ENCODE data around the gene SCNN1A. TPM values are rescaled to one million over a fixed set of nuclear protein-coding genes. Genes with fewer than 3 reads are reported as not detected.

SCNN1A gene
- total and polyA plus RNA-seq, 4 donors = 86.6 to 312 (median 125) TPM

DNA sequence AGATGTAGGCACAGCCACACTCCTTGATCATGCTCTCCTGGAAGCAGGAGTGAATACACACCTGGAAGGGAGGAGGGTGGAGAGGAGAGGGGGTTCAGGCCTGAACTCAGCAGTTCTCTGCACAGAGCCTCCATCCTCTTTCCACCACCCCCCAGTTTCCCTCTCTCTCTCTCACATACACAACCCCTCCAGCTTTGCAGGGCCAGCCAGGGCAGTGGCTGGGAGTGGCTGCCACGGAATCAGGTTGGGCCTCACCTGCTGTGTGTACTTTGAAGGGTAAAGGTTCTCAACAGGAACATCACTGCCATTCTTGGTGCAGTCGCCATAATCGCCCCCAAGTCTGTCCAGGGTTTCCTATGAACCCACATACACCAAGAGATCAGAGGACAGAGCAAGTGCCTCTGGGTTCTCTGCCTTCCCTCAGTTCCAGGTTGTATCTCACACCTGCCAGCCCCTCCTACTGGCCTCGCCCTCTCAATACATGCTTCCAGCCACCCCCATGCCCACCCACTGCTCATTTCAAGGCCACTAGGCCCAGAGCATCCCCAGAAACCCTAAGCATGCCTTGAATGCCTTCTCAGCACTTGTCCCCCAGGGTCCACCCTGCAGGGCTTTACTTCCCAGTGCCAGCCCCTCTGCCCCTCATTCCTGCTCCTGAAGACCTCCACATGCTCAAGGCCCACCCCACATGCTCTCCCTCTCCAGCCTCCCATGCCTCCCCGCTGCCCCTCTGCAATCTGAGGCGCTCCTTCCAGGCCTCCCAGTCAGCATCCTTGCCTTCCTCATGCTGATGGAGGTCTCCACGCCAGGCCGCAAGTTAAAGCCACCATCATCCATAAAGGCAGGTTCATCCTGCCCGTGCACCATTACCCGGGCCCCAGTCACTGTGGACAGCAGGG is 20.6 kb downstream of the SCNN1A start:
- H3K9me3 ChIP-seq (ENCODE audit: control insufficient read depth in 4 of 4, insufficient read depth in 3 of 4, low read length in 3 of 4) = no peaks in the 10 kb centered on the region
- H3K36me3 ChIP-seq (ENCODE audit: control insufficient read depth in 4 of 4, insufficient read depth in 4 of 4, low read length in 4 of 4) = peaks cover 0 to 4% (median 0%) of the 10 kb centered on the region in 4 donors
- peak overlapping the region in 1 of 2 donors; percentile 10 for H3K27ac ChIP-seq (ENCODE audit: low read depth in 1 of 2, low read length in 1 of 2)
- H3K4me3 ChIP-seq = no peak overlapping the region
- ATAC-seq (ENCODE audit: insufficient read depth, low FRiP score) (no peak), DNase-seq (no peak)
- 96 to 97% methylated on average over 10 of the region's 10 CpGs for WGBS, 2 donors
- no peaks in the 10 kb centered on the region for H3K27me3 ChIP-seq (ENCODE audit: control insufficient read depth in 3 of 3, insufficient read depth in 3 of 3, low read length in 2 of 3)
- TF ChIP-seq, protein P1, sequence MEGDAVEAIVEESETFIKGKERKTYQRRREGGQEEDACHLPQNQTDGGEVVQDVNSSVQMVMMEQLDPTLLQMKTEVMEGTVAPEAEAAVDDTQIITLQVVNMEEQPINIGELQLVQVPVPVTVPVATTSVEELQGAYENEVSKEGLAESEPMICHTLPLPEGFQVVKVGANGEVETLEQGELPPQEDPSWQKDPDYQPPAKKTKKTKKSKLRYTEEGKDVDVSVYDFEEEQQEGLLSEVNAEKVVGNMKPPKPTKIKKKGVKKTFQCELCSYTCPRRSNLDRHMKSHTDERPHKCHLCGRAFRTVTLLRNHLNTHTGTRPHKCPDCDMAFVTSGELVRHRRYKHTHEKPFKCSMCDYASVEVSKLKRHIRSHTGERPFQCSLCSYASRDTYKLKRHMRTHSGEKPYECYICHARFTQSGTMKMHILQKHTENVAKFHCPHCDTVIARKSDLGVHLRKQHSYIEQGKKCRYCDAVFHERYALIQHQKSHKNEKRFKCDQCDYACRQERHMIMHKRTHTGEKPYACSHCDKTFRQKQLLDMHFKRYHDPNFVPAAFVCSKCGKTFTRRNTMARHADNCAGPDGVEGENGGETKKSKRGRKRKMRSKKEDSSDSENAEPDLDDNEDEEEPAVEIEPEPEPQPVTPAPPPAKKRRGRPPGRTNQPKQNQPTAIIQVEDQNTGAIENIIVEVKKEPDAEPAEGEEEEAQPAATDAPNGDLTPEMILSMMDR (IDR thresholded peaks at IDR 0.05; ENCODE audit: control extremely low read depth, extremely low read depth) = no peak
- peaks cover 0 to 7% (median 0%) of the 10 kb centered on the region in 5 donors for H3K4me1 ChIP-seq (ENCODE audit: control insufficient read depth in 5 of 5, insufficient read depth in 5 of 5, low read length in 5 of 5)
- H3K9ac ChIP-seq (ENCODE audit: insufficient read depth in 1 of 2, low read length in 2 of 2) = no peak overlapping the region

DNA sequence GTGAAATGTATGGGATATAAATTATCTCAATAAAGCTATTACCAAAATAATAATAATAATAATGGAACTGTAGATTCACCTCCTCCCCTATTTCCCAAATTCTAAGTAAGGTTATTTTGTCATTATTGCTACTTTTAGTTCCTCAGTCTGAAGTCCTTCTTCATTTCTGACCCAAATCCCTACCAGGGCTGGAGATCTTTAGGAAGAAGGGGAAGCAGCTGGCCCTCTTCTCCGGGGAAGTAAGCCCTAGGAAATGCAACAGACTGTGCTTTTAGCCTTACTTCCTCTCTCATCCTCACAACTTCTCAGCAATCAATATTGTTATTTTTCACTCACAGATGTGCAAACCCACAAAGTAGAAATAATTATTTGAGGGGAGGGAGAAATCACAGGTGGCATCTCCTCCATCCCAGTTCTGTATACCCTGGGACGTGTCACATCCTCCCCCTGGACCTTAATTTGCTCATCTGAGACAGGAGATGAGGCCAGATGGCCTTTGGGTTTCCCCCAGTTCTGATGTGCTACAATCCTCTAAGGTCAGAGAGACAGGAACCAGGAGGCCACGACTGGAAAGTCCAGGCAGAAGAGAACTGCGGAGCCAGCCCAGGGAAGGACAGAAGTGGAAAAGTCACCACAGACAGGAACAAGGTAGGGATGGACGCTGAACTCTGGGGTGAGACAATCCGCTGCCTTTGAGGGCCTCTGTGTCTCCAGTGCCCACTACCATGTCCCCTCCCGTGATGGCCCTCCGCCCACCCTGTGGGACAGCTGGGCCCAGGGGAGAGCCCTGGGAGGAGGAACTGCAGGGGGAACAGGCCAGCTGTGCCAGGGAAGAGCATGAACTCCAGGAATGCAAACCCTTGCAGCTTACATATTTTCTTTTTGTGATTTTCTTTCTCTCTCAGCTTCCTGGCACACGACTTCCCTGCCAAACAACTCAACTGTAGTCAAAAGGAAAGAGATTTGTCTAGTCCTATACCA is 22.9 kb downstream of the SCNN1A start:
- Histone ChIP-seq H3K9ac (ENCODE audit: insufficient read depth in 1 of 2, low read length in 2 of 2) (no peak overlapping the region), H3K27me3 (ENCODE audit: control insufficient read depth in 3 of 3, insufficient read depth in 3 of 3, low read length in 2 of 3) (no peaks in the 10 kb centered on the region), H3K9me3 (ENCODE audit: control insufficient read depth in 4 of 4, insufficient read depth in 3 of 4, low read length in 3 of 4) (no peaks in the 10 kb centered on the region), H3K4me1 (ENCODE audit: control insufficient read depth in 5 of 5, insufficient read depth in 5 of 5, low read length in 5 of 5) (peaks cover 0 to 14% (median 4%) of the 10 kb centered on the region in 5 donors), H3K36me3 (ENCODE audit: control insufficient read depth in 4 of 4, insufficient read depth in 4 of 4, low read length in 4 of 4) (peaks cover 0 to 4% (median 0%) of the 10 kb centered on the region in 4 donors), H3K27ac (ENCODE audit: low read depth in 1 of 2, low read length in 1 of 2) (peak overlapping the region in 1 of 2 donors; percentile 40), H3K4me3 (no peak overlapping the region)
- TF ChIP-seq, protein P1 (IDR thresholded peaks at IDR 0.05; ENCODE audit: control extremely low read depth, extremely low read depth) = no peak
- DNase-seq = no peak
- ATAC-seq (ENCODE audit: insufficient read depth, low FRiP score) = no peak
- whole genome bisulfite sequencing, 2 donors = 51 to 56% methylated on average over 9 of the region's 9 CpGs

DNA sequence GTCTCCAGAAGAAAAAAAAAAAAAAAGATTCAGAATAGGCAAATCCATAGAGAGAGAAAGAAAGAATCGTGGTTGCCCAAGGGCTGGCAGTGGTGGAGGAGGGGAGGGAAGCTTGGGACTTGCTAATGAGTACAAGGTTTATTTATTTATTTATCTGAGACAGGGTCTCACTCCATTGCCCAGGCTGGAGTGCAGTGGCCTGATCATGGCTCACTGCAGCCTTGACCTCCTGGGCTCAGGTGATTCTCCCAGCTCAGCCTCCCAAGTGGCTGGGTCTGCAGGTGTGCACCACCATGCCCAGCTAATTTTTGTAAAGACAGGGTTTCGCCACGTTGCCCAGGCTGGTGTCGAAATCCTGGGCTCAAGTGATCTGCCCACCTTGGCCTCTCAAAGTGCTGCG is 23.7 kb downstream of the SCNN1A start:
- Histone ChIP-seq H3K4me3 (no peak overlapping the region), H3K36me3 (ENCODE audit: control insufficient read depth in 4 of 4, insufficient read depth in 4 of 4, low read length in 4 of 4) (peaks cover 0 to 4% (median 0%) of the 10 kb centered on the region in 4 donors), H3K27ac (ENCODE audit: low read depth in 1 of 2, low read length in 1 of 2) (no peak overlapping the region), H3K9ac (ENCODE audit: insufficient read depth in 1 of 2, low read length in 2 of 2) (no peak overlapping the region), H3K27me3 (ENCODE audit: control insufficient read depth in 3 of 3, insufficient read depth in 3 of 3, low read length in 2 of 3) (no peaks in the 10 kb centered on the region), H3K4me1 (ENCODE audit: control insufficient read depth in 5 of 5, insufficient read depth in 5 of 5, low read length in 5 of 5) (peaks cover 0 to 20% (median 8%) of the 10 kb centered on the region in 5 donors), H3K9me3 (ENCODE audit: control insufficient read depth in 4 of 4, insufficient read depth in 3 of 4, low read length in 3 of 4) (no peaks in the 10 kb centered on the region)
- 63 to 66% methylated on average over 5 of the region's 5 CpGs for WGBS, 2 donors
- ATAC-seq (ENCODE audit: insufficient read depth, low FRiP score) = no peak
- TF ChIP-seq, protein P1 (IDR thresholded peaks at IDR 0.05; ENCODE audit: control extremely low read depth, extremely low read depth) = no peak
- DNase-seq = no peak

Measured in lung (tissue), 12 donors.